Adipocyte (in vitro differentiated cells): Measurements from ENCODE around the gene SCN1B.

Source experiments
- DNase-seq: peaks from one replicate; pipeline ENCODE4 v3.0.0-alpha.2; 2015; ENCODE audit warnings: low read depth
- H3K27me3 ChIP-seq: replicated peaks from 2 replicates; pipeline ENCODE4 v1.7.0; 2013; ENCODE audit warnings: mild to moderate bottlenecking, low read length, moderate library complexity; ENCODE audit not compliant: control insufficient read depth, insufficient read depth
- H3K36me3 ChIP-seq: 2 replicates; pipeline ENCODE4 v1.7.0; 2013; ENCODE audit warnings: low read length, mild to moderate bottlenecking, moderate library complexity; ENCODE audit not compliant: control insufficient read depth, insufficient read depth, severe bottlenecking
- H3K4me1 ChIP-seq: 2 replicates; pipeline ENCODE4 v1.7.0; 2013; ENCODE audit warnings: mild to moderate bottlenecking, low read length, moderate library complexity; ENCODE audit not compliant: control insufficient read depth, insufficient read depth
- H3K4me3 ChIP-seq: 2 replicates; pipeline ENCODE4 v1.7.0; 2013; ENCODE audit warnings: mild to moderate bottlenecking, low read length, moderate library complexity
- H3K9ac ChIP-seq: 2 replicates; pipeline ENCODE4 v1.7.0; 2013; ENCODE audit warnings: mild to moderate bottlenecking, low read length, moderate library complexity
- H3K9me3 ChIP-seq: 2 replicates; pipeline ENCODE4 v1.7.0; 2013; ENCODE audit warnings: mild to moderate bottlenecking, low read length, moderate library complexity; ENCODE audit not compliant: control insufficient read depth

SCN1B gene

GRCh38 chr19:35033067-35034004, 3.1 kb downstream of the SCN1B start:
- Histone ChIP-seq H3K4me3 (no peak overlapping the region), H3K9me3 (no peaks in the 10 kb centered on the region), H3K27me3 (peaks cover 7% of the 10 kb centered on the region), H3K4me1 (peaks cover 9% of the 10 kb centered on the region), H3K36me3 (peaks cover under 1% of the 10 kb centered on the region), H3K9ac (no peak overlapping the region)
- DNase-seq: no peak

GRCh38 chr19:35034005-35034502, 3.8 kb downstream of the SCN1B start:
- peaks cover 7% of the 10 kb centered on the region for H3K27me3 ChIP-seq
- no peak overlapping the region for H3K4me3 ChIP-seq
- no peak for DNase-seq
- H3K4me1 ChIP-seq: peaks cover 11% of the 10 kb centered on the region
- H3K36me3 ChIP-seq: no peaks in the 10 kb centered on the region
- H3K9ac ChIP-seq: no peak overlapping the region
- H3K9me3 ChIP-seq: no peaks in the 10 kb centered on the region

- H3K4me1 ChIP-seq: peaks cover 11% of the 10 kb centered on the region
- DNase-seq: no peak
- no peaks in the 10 kb centered on the region for H3K9me3 ChIP-seq
- H3K4me3 ChIP-seq: no peak overlapping the region
- H3K9ac ChIP-seq: no peak overlapping the region
- peaks cover 7% of the 10 kb centered on the region for H3K27me3 ChIP-seq
- H3K36me3 ChIP-seq: no peaks in the 10 kb centered on the region
Measured at GRCh38 chr19:35034588-35035382, 4.5 kb downstream of the SCN1B start.

- Histone ChIP-seq H3K9ac (peak overlapping the region; percentile 40), H3K36me3 (no peaks in the 10 kb centered on the region), H3K4me1 (peaks cover 31% of the 10 kb centered on the region), H3K4me3 (no peak overlapping the region), H3K9me3 (no peaks in the 10 kb centered on the region), H3K27me3 (no peaks in the 10 kb centered on the region)
- no peak for DNase-seq
Measured at GRCh38 chr19:35037716-35038622, 7.7 kb downstream of the SCN1B start.

GRCh38 chr19:35038623-35039512, 8.6 kb downstream of the SCN1B start:
- H3K27me3 ChIP-seq: no peaks in the 10 kb centered on the region
- peak overlapping the region; percentile 40 for H3K9ac ChIP-seq
- no peaks in the 10 kb centered on the region for H3K9me3 ChIP-seq
- no peak for DNase-seq
- H3K4me3 ChIP-seq: no peak overlapping the region
- no peaks in the 10 kb centered on the region for H3K36me3 ChIP-seq
- H3K4me1 ChIP-seq: peaks cover 31% of the 10 kb centered on the region

- DNase-seq: no peak
- Histone ChIP-seq H3K4me3 (peak overlapping the region; percentile 53), H3K27me3 (peaks cover 3% of the 10 kb centered on the region), H3K4me1 (peaks cover 31% of the 10 kb centered on the region), H3K9me3 (no peaks in the 10 kb centered on the region), H3K36me3 (no peaks in the 10 kb centered on the region), H3K9ac (peak overlapping the region; percentile 66)
Measured at GRCh38 chr19:35039881-35040825, 9.9 kb downstream of the SCN1B start.

- no peak for DNase-seq
- peak overlapping the region; percentile 66 for H3K9ac ChIP-seq
Measured at GRCh38 chr19:35040826-35041547, 10.7 kb downstream of the SCN1B start.

GRCh38 chr19:35041548-35042055, 11.3 kb downstream of the SCN1B start, which contains the start of gene HPN:
TSS of gene HPN (plus strand) at chr19:35041721. CDS start at chr19:35042507, 786 bp downstream.
- DNase-seq: no peak
- Histone ChIP-seq H3K36me3 (no peaks in the 10 kb centered on the region), H3K4me1 (peaks cover 31% of the 10 kb centered on the region), H3K4me3 (peak within 1 kb of the TSS; percentile 53), H3K9ac (peak within 1 kb of the TSS; percentile 66), H3K27me3 (peaks cover 5% of the 10 kb centered on the region), H3K9me3 (no peaks in the 10 kb centered on the region)

More at GRCh38 chr19:35040826-35041547, 10.7 kb downstream of the SCN1B start:
- no peaks in the 10 kb centered on the region for H3K36me3 ChIP-seq
- H3K27me3 ChIP-seq: peaks cover 5% of the 10 kb centered on the region
- H3K9me3 ChIP-seq: no peaks in the 10 kb centered on the region
- H3K4me1 ChIP-seq: peaks cover 31% of the 10 kb centered on the region
- peak overlapping the region; percentile 53 for H3K4me3 ChIP-seq
